Adrenal gland (tissue), 5 donors: Measurements from ENCODE around the gene ALDH16A1.

Experiments used
- POLR2A ChIP-seq, 2 donors: fragments of 450-650 bp; IDR thresholded peaks; one replicate each; pipeline ENCODE4 v1.6.1; 2017; ENCODE audit warnings: antibody characterized with exemption in 2 of 2, mild to moderate bottlenecking in 2 of 2, moderate library complexity in 1 of 2
- TF ChIP-seq, protein P1 (sequence below), 6 experiments: fragments of 450-650 bp in 4 of 6; fragments of 200-600 bp in 2 of 6; sonication (generic) in 1 of 6; IDR thresholded peaks; 1 replicate in 5 of 6; 2 replicates in 1 of 6; pipeline versions ENCODE4 v1.5.1 to v1.8.0; 2016 to 2021; ENCODE audit warnings: antibody characterized with exemption in 6 of 6, mild to moderate bottlenecking in 2 of 6, moderate library complexity in 1 of 6
- donor health status: DM: no; HTN: no; CAD: no.

DNA sequence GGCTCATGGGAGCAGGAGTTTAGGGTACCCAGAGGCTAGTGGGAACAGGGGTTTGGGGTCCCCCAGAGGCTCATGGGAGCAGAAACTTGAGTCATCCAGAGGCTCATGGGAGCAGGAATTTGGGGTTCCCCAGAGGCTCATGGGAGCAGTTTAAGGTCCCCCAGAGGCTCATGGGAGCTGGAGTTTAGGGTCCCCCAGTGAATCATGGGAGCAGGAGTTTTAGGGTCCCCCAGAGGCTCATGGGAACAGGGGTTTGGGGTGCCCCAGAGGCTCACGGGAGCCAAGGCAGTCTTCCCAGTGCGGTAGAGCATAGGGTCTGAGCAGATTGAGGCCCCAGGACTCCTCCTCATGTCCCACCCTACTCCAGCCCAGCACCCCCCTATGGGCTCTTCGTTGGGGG lies 12.3 kb downstream of the ALDH16A1 start:
- TF ChIP-seq, protein P1, sequence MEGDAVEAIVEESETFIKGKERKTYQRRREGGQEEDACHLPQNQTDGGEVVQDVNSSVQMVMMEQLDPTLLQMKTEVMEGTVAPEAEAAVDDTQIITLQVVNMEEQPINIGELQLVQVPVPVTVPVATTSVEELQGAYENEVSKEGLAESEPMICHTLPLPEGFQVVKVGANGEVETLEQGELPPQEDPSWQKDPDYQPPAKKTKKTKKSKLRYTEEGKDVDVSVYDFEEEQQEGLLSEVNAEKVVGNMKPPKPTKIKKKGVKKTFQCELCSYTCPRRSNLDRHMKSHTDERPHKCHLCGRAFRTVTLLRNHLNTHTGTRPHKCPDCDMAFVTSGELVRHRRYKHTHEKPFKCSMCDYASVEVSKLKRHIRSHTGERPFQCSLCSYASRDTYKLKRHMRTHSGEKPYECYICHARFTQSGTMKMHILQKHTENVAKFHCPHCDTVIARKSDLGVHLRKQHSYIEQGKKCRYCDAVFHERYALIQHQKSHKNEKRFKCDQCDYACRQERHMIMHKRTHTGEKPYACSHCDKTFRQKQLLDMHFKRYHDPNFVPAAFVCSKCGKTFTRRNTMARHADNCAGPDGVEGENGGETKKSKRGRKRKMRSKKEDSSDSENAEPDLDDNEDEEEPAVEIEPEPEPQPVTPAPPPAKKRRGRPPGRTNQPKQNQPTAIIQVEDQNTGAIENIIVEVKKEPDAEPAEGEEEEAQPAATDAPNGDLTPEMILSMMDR (IDR thresholded peaks at IDR 0.05): no peak
- no peak for TF ChIP-seq POLR2A (IDR thresholded peaks at IDR 0.05)
